ENCODE data around the gene GRM5.
"Not testable (repeated sequence)": the region's sequence is repeated elsewhere in the genome, so short reads cannot be mapped to it uniquely, and the experiment has no call there.

Gene GRM5

GRCh38 chr11:88961621-88962020, 104.2 kb downstream of the GRM5 start:
- not testable (repeated sequence) for H3K27ac ChIP-seq (ENCODE audit: low read length); H3K36me3 ChIP-seq (ENCODE audit: control insufficient read depth in 1 of 2, insufficient read depth in 2 of 2, low read length in 2 of 2); H3K9me3 ChIP-seq (ENCODE audit: control insufficient read depth in 1 of 2, low read length in 2 of 2); H3K4me1 ChIP-seq (ENCODE audit: control insufficient read depth in 1 of 2, insufficient read depth in 2 of 2, low read length in 2 of 2); H3K4me3 ChIP-seq (ENCODE audit: low read depth in 1 of 2, low read length in 2 of 2); H3K27me3 ChIP-seq (ENCODE audit: low read depth, low read length)

- not testable (repeated sequence) for H3K36me3 ChIP-seq (ENCODE audit: control insufficient read depth in 1 of 2, insufficient read depth in 2 of 2, low read length in 2 of 2); H3K27ac ChIP-seq (ENCODE audit: low read length); H3K27me3 ChIP-seq (ENCODE audit: low read depth, low read length); H3K4me3 ChIP-seq (ENCODE audit: low read depth in 1 of 2, low read length in 2 of 2); H3K9me3 ChIP-seq (ENCODE audit: control insufficient read depth in 1 of 2, low read length in 2 of 2); H3K4me1 ChIP-seq (ENCODE audit: control insufficient read depth in 1 of 2, insufficient read depth in 2 of 2, low read length in 2 of 2)
Measured at GRCh38 chr11:88959857-88960256, 105.9 kb downstream of the GRM5 start.

GRCh38 chr11:88950975-88951374, 114.8 kb downstream of the GRM5 start:
- Histone ChIP-seq H3K27me3 (ENCODE audit: low read depth, low read length) (no peaks in the 10 kb centered on the region), H3K9me3 (ENCODE audit: control insufficient read depth in 1 of 2, low read length in 2 of 2) (no peaks in the 10 kb centered on the region), H3K4me1 (ENCODE audit: control insufficient read depth in 1 of 2, insufficient read depth in 2 of 2, low read length in 2 of 2) (no peaks in the 10 kb centered on the region), H3K27ac (ENCODE audit: low read length) (no peak overlapping the region), H3K36me3 (ENCODE audit: control insufficient read depth in 1 of 2, insufficient read depth in 2 of 2, low read length in 2 of 2) (no peaks in the 10 kb centered on the region), H3K4me3 (ENCODE audit: low read depth in 1 of 2, low read length in 2 of 2) (no peak overlapping the region)

- not testable (repeated sequence) for H3K27ac ChIP-seq (ENCODE audit: low read length); H3K4me1 ChIP-seq (ENCODE audit: control insufficient read depth in 1 of 2, insufficient read depth in 2 of 2, low read length in 2 of 2); H3K9me3 ChIP-seq (ENCODE audit: control insufficient read depth in 1 of 2, low read length in 2 of 2); H3K36me3 ChIP-seq (ENCODE audit: control insufficient read depth in 1 of 2, insufficient read depth in 2 of 2, low read length in 2 of 2); H3K27me3 ChIP-seq (ENCODE audit: low read depth, low read length); H3K4me3 ChIP-seq (ENCODE audit: low read depth in 1 of 2, low read length in 2 of 2)
Measured at GRCh38 chr11:88948908-88949307, 116.9 kb downstream of the GRM5 start.

- H3K36me3 ChIP-seq (ENCODE audit: control insufficient read depth in 1 of 2, insufficient read depth in 2 of 2, low read length in 2 of 2); H3K27ac ChIP-seq (ENCODE audit: low read length); H3K4me3 ChIP-seq (ENCODE audit: low read depth in 1 of 2, low read length in 2 of 2); H3K4me1 ChIP-seq (ENCODE audit: control insufficient read depth in 1 of 2, insufficient read depth in 2 of 2, low read length in 2 of 2); H3K9me3 ChIP-seq (ENCODE audit: control insufficient read depth in 1 of 2, low read length in 2 of 2); H3K27me3 ChIP-seq (ENCODE audit: low read depth, low read length): not testable (repeated sequence)
Measured at GRCh38 chr11:88947843-88948572, 117.8 kb downstream of the GRM5 start.

GRCh38 chr11:88929665-88930064, 136.1 kb downstream of the GRM5 start:
- H3K9me3 ChIP-seq (ENCODE audit: control insufficient read depth in 1 of 2, low read length in 2 of 2); H3K27me3 ChIP-seq (ENCODE audit: low read depth, low read length); H3K36me3 ChIP-seq (ENCODE audit: control insufficient read depth in 1 of 2, insufficient read depth in 2 of 2, low read length in 2 of 2); H3K4me3 ChIP-seq (ENCODE audit: low read depth in 1 of 2, low read length in 2 of 2); H3K27ac ChIP-seq (ENCODE audit: low read length); H3K4me1 ChIP-seq (ENCODE audit: control insufficient read depth in 1 of 2, insufficient read depth in 2 of 2, low read length in 2 of 2): not testable (repeated sequence)

GRCh38 chr11:88917065-88917464, 148.7 kb downstream of the GRM5 start:
- H3K9me3 ChIP-seq (ENCODE audit: control insufficient read depth in 1 of 2, low read length in 2 of 2): not testable (repeated sequence)

GRCh38 chr11:88909500-88909899, 156.3 kb downstream of the GRM5 start:
- H3K27ac ChIP-seq (ENCODE audit: low read length): no peak overlapping the region
- H3K9me3 ChIP-seq (ENCODE audit: control insufficient read depth in 1 of 2, low read length in 2 of 2): no peaks in the 10 kb centered on the region
- no peak overlapping the region for H3K4me3 ChIP-seq (ENCODE audit: low read depth in 1 of 2, low read length in 2 of 2)
- no peaks in the 10 kb centered on the region for H3K36me3 ChIP-seq (ENCODE audit: control insufficient read depth in 1 of 2, insufficient read depth in 2 of 2, low read length in 2 of 2)
- H3K4me1 ChIP-seq (ENCODE audit: control insufficient read depth in 1 of 2, insufficient read depth in 2 of 2, low read length in 2 of 2): no peaks in the 10 kb centered on the region
- no peaks in the 10 kb centered on the region for H3K27me3 ChIP-seq (ENCODE audit: low read depth, low read length)

More at GRCh38 chr11:88917065-88917464, 148.7 kb downstream of the GRM5 start:
- H3K27me3 ChIP-seq (ENCODE audit: low read depth, low read length); H3K36me3 ChIP-seq (ENCODE audit: control insufficient read depth in 1 of 2, insufficient read depth in 2 of 2, low read length in 2 of 2); H3K4me1 ChIP-seq (ENCODE audit: control insufficient read depth in 1 of 2, insufficient read depth in 2 of 2, low read length in 2 of 2); H3K27ac ChIP-seq (ENCODE audit: low read length); H3K4me3 ChIP-seq (ENCODE audit: low read depth in 1 of 2, low read length in 2 of 2): not testable (repeated sequence)

- H3K36me3 ChIP-seq (ENCODE audit: control insufficient read depth in 1 of 2, insufficient read depth in 2 of 2, low read length in 2 of 2); H3K9me3 ChIP-seq (ENCODE audit: control insufficient read depth in 1 of 2, low read length in 2 of 2); H3K27ac ChIP-seq (ENCODE audit: low read length); H3K4me3 ChIP-seq (ENCODE audit: low read depth in 1 of 2, low read length in 2 of 2); H3K4me1 ChIP-seq (ENCODE audit: control insufficient read depth in 1 of 2, insufficient read depth in 2 of 2, low read length in 2 of 2); H3K27me3 ChIP-seq (ENCODE audit: low read depth, low read length): not testable (repeated sequence)
Measured at GRCh38 chr11:88901436-88901835, 164.3 kb downstream of the GRM5 start.

GRCh38 chr11:88888855-88889254, 176.9 kb downstream of the GRM5 start:
- H3K36me3 ChIP-seq (ENCODE audit: control insufficient read depth in 1 of 2, insufficient read depth in 2 of 2, low read length in 2 of 2); H3K4me3 ChIP-seq (ENCODE audit: low read depth in 1 of 2, low read length in 2 of 2); H3K4me1 ChIP-seq (ENCODE audit: control insufficient read depth in 1 of 2, insufficient read depth in 2 of 2, low read length in 2 of 2); H3K27ac ChIP-seq (ENCODE audit: low read length); H3K27me3 ChIP-seq (ENCODE audit: low read depth, low read length): not testable (repeated sequence)
- peaks cover 0 to 12% of the 10 kb centered on the region in 2 donors for H3K9me3 ChIP-seq (ENCODE audit: control insufficient read depth in 1 of 2, low read length in 2 of 2)

GRCh38 chr11:88886796-88887195, 179.0 kb downstream of the GRM5 start:
- peak overlapping the region in 1 of 2 donors; percentile 30 for H3K4me3 ChIP-seq (ENCODE audit: low read depth in 1 of 2, low read length in 2 of 2)
- H3K4me1 ChIP-seq (ENCODE audit: control insufficient read depth in 1 of 2, insufficient read depth in 2 of 2, low read length in 2 of 2): no peaks in the 10 kb centered on the region
- no peak overlapping the region for H3K27ac ChIP-seq (ENCODE audit: low read length)
- H3K27me3 ChIP-seq (ENCODE audit: low read depth, low read length): no peaks in the 10 kb centered on the region
- H3K36me3 ChIP-seq (ENCODE audit: control insufficient read depth in 1 of 2, insufficient read depth in 2 of 2, low read length in 2 of 2): no peaks in the 10 kb centered on the region
- H3K9me3 ChIP-seq (ENCODE audit: control insufficient read depth in 1 of 2, low read length in 2 of 2): peaks cover 0 to 12% of the 10 kb centered on the region in 2 donors

GRCh38 chr11:88882800-88883199, 183.0 kb downstream of the GRM5 start:
- H3K36me3 ChIP-seq (ENCODE audit: control insufficient read depth in 1 of 2, insufficient read depth in 2 of 2, low read length in 2 of 2); H3K4me1 ChIP-seq (ENCODE audit: control insufficient read depth in 1 of 2, insufficient read depth in 2 of 2, low read length in 2 of 2); H3K4me3 ChIP-seq (ENCODE audit: low read depth in 1 of 2, low read length in 2 of 2); H3K27ac ChIP-seq (ENCODE audit: low read length); H3K27me3 ChIP-seq (ENCODE audit: low read depth, low read length): not testable (repeated sequence)
- peaks cover 0 to 12% of the 10 kb centered on the region in 2 donors for H3K9me3 ChIP-seq (ENCODE audit: control insufficient read depth in 1 of 2, low read length in 2 of 2)

All from muscle layer of duodenum (tissue), 2 donors.